ENCODE results near the gene CBX2. TPM values are rescaled to one million over a fixed set of nuclear protein-coding genes. Genes with fewer than 3 reads are reported as not detected.

Gene CBX2
- total RNA-seq, 1 experiment from 2014 or later: 28.3 TPM

GRCh38 chr17:79821331-79822095 is 43.6 kb downstream of the CBX2 start (continued):
- no peak for TF ChIP-seq TCF7L2 (IDR thresholded peaks at IDR 0.05; ENCODE audit: borderline replicate concordance, extremely low read depth, insufficient read depth, insufficient read length)

DNA sequence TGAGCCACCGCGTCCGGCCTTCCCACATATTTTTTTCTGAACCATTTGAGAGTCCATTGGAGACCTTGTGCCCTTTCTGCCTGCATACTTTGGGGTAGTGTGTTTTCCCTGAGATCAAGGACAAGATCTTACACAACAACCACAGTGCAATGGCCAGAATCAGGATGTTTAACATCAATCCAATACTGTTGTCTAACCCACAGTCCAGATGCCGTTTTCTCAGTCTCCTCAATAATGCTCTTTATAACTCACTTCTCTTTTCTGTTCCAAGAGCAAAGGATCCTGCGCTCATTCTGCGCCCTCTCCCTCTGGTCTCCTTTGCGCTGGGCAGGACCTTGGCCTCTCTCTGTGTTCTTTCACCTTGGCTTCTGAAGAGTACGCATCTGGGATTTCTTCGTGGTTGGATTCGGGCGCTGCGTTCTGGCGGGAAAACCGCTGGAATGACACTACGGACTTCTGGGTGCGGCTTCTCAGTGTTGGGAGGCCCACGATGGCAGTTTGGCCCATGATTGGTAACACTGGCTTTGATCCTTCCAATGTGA is 44.7 kb downstream of the CBX2 start:
- Histone ChIP-seq H3K36me3 (ENCODE audit: control insufficient read depth in 1 of 2, insufficient read depth in 2 of 2, low read length in 2 of 2) (no peaks in the 10 kb centered on the region), H2AFZ (ENCODE audit: low read depth, low read length, poor library complexity, severe bottlenecking) (no peak overlapping the region)

More for the DNA sequence above, 44.7 kb downstream of the CBX2 start:
- Histone ChIP-seq H3K4me2 (ENCODE audit: low read length) (no peak overlapping the region), H3K9ac (ENCODE audit: low read length) (no peak overlapping the region), H3K9me3 (ENCODE audit: control insufficient read depth in 1 of 2, insufficient read depth in 1 of 2, low read depth in 1 of 2, low read length in 2 of 2) (no peaks in the 10 kb centered on the region), H3K27ac (ENCODE audit: low read depth, low read length) (no peak overlapping the region), H3K79me2 (ENCODE audit: insufficient read depth, low read length) (no peaks in the 10 kb centered on the region), H3K27me3 (ENCODE audit: insufficient read depth, low read length) (no peaks in the 10 kb centered on the region), H3K4me3 (replicated peaks in 1 of 2; ENCODE audit: low read depth in 1 of 2, low read length in 2 of 2) (no peak overlapping the region), H3K4me1 (ENCODE audit: control insufficient read depth in 1 of 2, insufficient read depth in 2 of 2, low read length in 2 of 2) (peaks cover 0 to 4% of the 10 kb centered on the region in 2 experiments; a peak in 1 of 4 replicates), H4K20me1 (ENCODE audit: insufficient read depth) (no peaks in the 10 kb centered on the region), H3K9me2 (ENCODE audit: insufficient read depth) (no peaks in the 10 kb centered on the region)
- ChIA-PET CTCF (interaction anchor here (1.3 to 1.9 kb wide), 3 partner anchors 11 to 14 kb away, joined by 7 to 8 read pairs (median 7); no protein-coding TSS in a partner anchor), POLR2A (interaction anchor here (2.0 kb wide), 1 partner anchor 16 kb away, joined by 7 read pairs; the partner anchor contains the start of gene CBX4), RAD21 (ENCODE audit: low non-redundant PET in 1 of 2, low total read pairs in 2 of 2, uncharacterized antibody in 2 of 2, unreplicated experiment in 2 of 2) (no interaction called here)
- no peak for TF ChIP-seq SP1 (IDR thresholded peaks at IDR 0.05; ENCODE audit: low read depth)
- TF ChIP-seq RAD21 (IDR thresholded peaks at IDR 0.05; ENCODE audit: low read depth): no peak
- TF ChIP-seq, protein P1, sequence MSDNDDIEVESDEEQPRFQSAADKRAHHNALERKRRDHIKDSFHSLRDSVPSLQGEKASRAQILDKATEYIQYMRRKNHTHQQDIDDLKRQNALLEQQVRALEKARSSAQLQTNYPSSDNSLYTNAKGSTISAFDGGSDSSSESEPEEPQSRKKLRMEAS (IDR thresholded peaks at IDR 0.05): no peak
- no peak for TF ChIP-seq REST (IDR thresholded peaks at IDR 0.05; ENCODE audit: low read depth)
- TF ChIP-seq YY1 (IDR thresholded peaks at IDR 0.05; ENCODE audit: extremely low read depth, insufficient replicate concordance, low read depth, low read length): no peak
- no peak for TF ChIP-seq JUND (IDR thresholded peaks at IDR 0.05)
- no peak for TF ChIP-seq ZFX (IDR thresholded peaks at IDR 0.05)
- no peak for TF ChIP-seq POLR2AphosphoS5 (IDR thresholded peaks at IDR 0.05; ENCODE audit: low read depth, low read length)
- no peak for TF ChIP-seq POLR2A (IDR thresholded peaks at IDR 0.05; ENCODE audit: borderline replicate concordance, extremely low read depth, insufficient read depth, insufficient read length)
- no peak for TF ChIP-seq CBX3 (IDR thresholded peaks at IDR 0.05; ENCODE audit: low read depth)
- no peak for TF ChIP-seq SRF (IDR thresholded peaks at IDR 0.05; ENCODE audit: low read depth)
- TF ChIP-seq ZNF274 (IDR thresholded peaks at IDR 0.05; ENCODE audit: low read depth, low read length): no peak
- no peak for TF ChIP-seq CEBPB (IDR thresholded peaks at IDR 0.05; ENCODE audit: low read depth)
- BruUV-seq (replicated peaks): no TSS peak
- DNase-seq (ENCODE audit: low read depth, low spot score) (no peak), ATAC-seq (no peak)
- intact Hi-C loops (cut with micrococcal nuclease): no loop called here
